HUES6 (cell line): ENCODE data around the gene RPH3AL.

Experiments used
- H3K27ac ChIP-seq: 2 replicates; pipeline ENCODE4 v1.7.0; 2013; ENCODE audit warnings: low read depth, mild to moderate bottlenecking, low read length, inconsistent platforms
- H3K27me3 ChIP-seq: 2 replicates; pipeline ENCODE4 v1.6.1; 2013; ENCODE audit warnings: low read length; ENCODE audit not compliant: control insufficient read depth, insufficient read depth
- H3K36me3 ChIP-seq: 2 replicates; pipeline ENCODE4 v1.6.1; 2013; ENCODE audit warnings: low read length; ENCODE audit not compliant: control insufficient read depth, insufficient read depth
- H3K4me1 ChIP-seq: 2 replicates; pipeline ENCODE4 v1.6.1; 2013; ENCODE audit warnings: low read length; ENCODE audit not compliant: control insufficient read depth, insufficient read depth
- H3K4me3 ChIP-seq: 2 replicates; pipeline ENCODE4 v1.5.1; 2013; ENCODE audit warnings: low read depth, low read length
- H3K9ac ChIP-seq: one replicate; pipeline ENCODE4 v1.6.1; 2013; ENCODE audit warnings: mild to moderate bottlenecking, low read length
- H3K9me3 ChIP-seq: 2 replicates; pipeline ENCODE4 v1.6.1; 2013; ENCODE audit warnings: low read depth, low read length; ENCODE audit not compliant: control insufficient read depth, insufficient read depth

The RPH3AL gene

DNA sequence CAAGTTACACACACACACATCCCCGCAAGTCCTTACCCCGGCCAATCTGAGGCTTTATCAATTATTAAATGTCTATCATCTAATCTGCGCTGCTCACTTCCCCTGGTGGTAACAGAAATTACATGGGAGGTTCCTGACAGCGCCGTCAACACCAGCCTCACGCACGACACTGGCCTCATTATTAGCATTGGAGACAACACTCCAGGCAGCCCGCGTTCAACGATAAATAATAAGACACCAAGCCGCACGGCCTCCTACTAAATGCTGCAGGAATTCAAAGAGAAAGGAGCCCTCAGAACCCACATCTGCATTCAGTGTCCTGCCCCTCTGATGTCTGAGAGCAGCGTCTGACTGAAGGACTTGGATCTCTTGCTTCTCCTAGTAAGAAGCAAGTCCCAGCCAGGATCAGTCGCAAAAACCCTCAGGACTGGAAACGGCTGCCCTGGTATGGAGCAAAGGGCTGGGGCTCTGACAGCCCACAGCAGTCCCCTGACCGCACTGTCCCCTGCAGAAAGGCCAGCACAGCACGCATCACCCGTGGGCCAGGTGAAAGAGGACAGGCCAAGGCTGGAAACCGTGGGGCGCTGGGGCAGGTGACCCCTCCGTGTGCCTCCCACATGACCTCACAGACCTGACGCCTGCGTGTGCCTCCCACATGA is 7.6 kb upstream of the RPH3AL start:
- H3K27ac ChIP-seq = no peak overlapping the region
- H3K4me3 ChIP-seq = no peak overlapping the region
- no peaks in the 10 kb centered on the region for H3K27me3 ChIP-seq
- H3K9ac ChIP-seq = no peak overlapping the region
- no peaks in the 10 kb centered on the region for H3K4me1 ChIP-seq
- no peaks in the 10 kb centered on the region for H3K36me3 ChIP-seq
- peaks cover 10% of the 10 kb centered on the region for H3K9me3 ChIP-seq

DNA sequence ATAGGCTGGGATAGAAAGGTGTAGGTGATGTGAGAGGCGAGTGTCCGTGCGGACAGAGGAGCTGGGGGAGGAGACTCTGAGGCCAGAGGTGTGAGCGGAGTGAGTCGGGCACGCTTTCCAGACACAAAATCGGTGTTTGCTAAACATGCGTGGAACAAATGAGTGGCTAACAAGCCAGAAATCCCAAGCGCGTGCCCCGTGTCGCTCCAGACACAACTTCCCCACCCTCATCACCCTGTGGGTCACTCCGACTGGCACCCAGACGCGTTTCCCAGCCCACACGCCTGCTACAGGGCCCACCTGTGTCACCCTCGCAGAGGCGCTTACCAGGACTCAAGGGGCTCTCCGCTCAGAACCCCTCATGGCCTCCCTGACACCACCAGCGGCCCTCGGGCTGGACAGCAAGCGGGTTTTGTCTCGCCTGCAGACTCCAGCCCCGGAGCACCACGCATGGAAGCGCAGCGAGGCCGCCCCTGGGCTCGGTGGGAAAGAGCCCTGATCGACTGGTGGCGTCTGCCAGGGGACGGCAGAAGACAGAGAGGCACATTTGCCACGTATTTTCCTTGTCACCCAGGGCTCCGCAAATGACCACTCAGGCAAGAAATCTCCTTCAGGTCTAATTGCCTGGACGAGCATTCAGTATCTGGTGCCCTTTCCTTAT is 6.0 kb upstream of the RPH3AL start:
- Histone ChIP-seq H3K27me3 (no peaks in the 10 kb centered on the region), H3K4me3 (no peak overlapping the region), H3K36me3 (no peaks in the 10 kb centered on the region), H3K27ac (no peak overlapping the region), H3K9me3 (peaks cover 12% of the 10 kb centered on the region), H3K4me1 (no peaks in the 10 kb centered on the region), H3K9ac (no peak overlapping the region)

DNA sequence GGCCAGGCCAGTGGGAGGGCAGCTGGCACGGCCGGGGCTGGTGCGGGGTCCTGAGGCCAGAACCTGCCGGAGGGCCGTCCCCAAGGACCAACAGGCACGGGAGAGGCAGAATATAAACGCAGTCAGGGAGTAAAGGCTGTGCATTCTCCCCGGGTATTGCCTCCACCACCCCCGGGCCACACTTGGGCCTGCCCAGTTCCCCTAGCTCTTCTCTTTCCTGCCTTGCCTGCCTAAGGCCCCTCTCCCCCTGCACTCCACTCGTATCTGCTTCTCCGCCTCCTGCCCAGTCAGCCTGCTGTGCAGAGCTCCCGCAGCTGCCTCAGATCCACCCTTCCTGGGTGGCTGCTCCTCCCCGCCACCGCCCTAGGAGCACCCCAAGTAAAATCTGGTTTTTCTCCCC is 5.0 kb upstream of the RPH3AL start:
- no peaks in the 10 kb centered on the region for H3K27me3 ChIP-seq
- no peak overlapping the region for H3K9ac ChIP-seq
- no peak overlapping the region for H3K27ac ChIP-seq
- H3K4me1 ChIP-seq = peaks cover 6% of the 10 kb centered on the region
- H3K36me3 ChIP-seq = no peaks in the 10 kb centered on the region
- H3K9me3 ChIP-seq = peaks cover 11% of the 10 kb centered on the region
- no peak overlapping the region for H3K4me3 ChIP-seq

DNA sequence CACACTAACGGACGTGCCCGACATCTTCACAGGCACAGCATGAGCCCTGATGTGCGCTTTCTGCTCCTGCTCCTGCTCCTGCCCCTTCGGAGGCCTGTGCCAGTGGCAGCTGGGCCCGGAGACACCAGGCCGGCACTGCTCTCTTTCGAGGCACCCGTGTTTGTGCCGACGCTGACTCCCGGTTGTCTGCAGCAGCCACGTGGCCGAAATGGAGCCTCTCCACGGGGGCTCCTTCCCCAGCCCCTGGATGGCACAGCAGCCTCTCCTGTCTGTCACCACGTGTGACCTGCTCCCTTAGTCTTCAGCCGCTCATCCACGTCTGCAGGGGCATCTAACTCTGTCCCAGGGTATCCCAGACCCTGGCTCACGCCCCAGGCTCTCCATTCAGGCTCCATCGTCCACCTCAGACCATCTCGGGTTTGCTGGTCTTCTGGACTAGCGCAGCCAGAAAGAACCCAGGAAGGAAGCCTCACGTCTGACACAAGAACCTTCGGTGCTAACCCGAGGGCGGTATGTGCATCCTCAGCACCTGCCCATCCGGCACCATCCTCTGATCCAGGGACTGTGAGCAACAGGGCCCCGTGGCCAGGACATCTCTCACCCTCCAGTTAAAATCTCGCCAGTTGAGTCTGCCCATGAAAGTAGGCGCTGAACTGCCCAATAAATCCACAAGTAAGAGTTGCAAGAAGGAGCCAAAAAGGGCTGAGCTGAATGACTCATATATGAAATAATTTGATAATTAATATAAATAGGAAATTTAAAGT is 4.2 kb upstream of the RPH3AL start:
- H3K9me3 ChIP-seq = peaks cover 10% of the 10 kb centered on the region
- H3K4me1 ChIP-seq = peaks cover 13% of the 10 kb centered on the region
- H3K4me3 ChIP-seq = no peak overlapping the region
- H3K27me3 ChIP-seq = no peaks in the 10 kb centered on the region
- H3K9ac ChIP-seq = no peak overlapping the region
- no peaks in the 10 kb centered on the region for H3K36me3 ChIP-seq
- H3K27ac ChIP-seq = no peak overlapping the region

DNA sequence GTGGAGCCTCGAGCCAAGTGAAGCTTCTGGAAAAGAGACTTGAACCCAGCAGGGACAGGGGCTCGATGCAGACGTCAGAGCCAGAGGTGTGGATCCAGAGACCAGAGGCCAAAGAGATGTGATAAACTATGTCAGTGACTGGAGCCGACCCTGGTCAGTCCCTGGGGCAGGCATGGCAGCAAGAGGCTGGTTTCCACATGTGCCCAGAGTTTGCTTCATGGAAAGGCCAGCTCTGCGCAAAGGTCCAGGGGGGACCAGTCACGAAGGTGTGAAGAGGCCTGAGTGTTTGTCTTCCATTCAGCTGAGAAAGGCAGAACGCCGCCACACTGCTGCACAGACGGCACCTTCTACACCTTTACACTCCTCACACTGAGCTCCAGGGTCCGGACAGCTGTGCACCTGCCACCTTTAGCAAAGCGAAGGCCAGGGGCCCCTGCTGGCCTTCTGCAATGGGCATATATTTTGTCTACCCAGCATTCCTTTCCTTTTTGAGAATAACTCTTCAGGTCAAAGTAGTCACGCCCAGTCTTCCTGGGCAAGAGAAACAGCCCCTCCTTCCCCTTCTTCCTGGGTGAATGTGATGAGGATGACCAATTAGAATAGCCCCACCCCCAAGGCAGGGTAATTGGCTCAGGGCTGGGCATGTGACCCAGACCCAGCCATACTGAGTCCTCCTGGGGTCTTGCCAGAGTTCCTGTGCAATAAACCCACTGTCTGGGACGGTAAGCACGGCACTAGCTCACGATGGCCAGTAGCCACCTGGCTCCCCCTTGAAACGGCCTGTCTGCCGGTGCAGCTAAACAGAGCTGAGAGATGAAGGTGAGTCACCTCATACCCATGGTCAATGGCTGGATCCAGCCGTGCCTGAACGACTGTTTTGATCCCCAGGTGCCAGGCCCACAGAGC is 2.3 kb upstream of the RPH3AL start:
- Histone ChIP-seq H3K9me3 (peaks cover 10% of the 10 kb centered on the region), H3K27ac (no peak overlapping the region), H3K27me3 (no peaks in the 10 kb centered on the region), H3K9ac (no peak overlapping the region), H3K4me1 (peaks cover 14% of the 10 kb centered on the region), H3K4me3 (no peak overlapping the region), H3K36me3 (no peaks in the 10 kb centered on the region)

DNA sequence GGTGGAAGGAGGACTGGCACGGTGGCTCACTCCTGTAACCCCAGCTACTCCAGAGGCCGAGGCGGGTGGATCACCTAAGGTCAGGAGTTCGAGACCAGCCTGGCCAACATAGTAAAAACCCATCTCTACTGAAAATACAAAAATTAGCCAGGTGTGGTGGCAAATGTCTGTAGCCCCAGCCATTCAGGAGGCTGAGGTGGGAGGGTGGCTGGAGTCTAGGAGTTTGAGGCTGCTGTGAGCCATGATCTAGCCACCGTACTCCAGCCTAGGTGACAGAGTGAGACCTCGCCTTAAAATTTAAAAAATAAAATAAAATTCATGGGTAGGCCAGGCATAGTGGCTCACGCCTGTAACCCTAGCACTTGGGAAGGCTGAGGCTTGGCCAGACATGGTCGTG is 1.2 kb upstream of the RPH3AL start:
- H3K9me3 ChIP-seq = peaks cover 10% of the 10 kb centered on the region
- no peak overlapping the region for H3K9ac ChIP-seq
- H3K36me3 ChIP-seq = no peaks in the 10 kb centered on the region
- H3K27ac ChIP-seq = no peak overlapping the region
- peaks cover 14% of the 10 kb centered on the region for H3K4me1 ChIP-seq
- no peaks in the 10 kb centered on the region for H3K27me3 ChIP-seq
- H3K4me3 ChIP-seq = no peak overlapping the region

DNA sequence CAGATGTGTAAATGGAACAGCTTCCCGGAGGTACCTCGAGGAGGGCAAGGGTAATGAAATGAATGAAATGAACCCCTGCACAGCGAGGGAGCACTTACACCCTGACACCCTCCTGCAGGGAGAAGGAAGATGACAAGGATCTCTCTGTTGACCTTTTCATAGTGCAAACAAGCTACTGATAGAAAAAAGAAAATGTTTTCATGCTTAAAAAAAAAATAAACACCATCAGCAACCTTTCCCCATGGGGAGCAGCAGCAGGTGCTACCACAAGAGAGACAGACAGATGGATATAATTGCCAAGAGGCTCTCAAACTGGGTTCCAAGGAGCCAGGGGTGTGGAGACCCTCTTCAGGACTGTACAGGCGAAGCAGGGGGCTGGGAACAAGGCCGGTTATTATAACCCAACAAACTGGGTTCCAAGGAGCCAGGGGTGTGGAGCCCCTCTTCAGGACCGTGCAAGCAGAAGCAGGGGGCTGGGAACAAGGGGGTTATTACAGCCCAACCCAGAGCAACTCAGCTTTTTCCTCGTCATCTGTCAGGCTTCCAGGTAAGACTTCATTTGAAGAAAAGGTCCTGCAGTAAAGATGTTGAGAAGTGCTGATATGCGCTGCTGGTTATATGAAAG is 718 bp upstream of the RPH3AL start:
- no peak overlapping the region for H3K4me3 ChIP-seq
- H3K9me3 ChIP-seq = peaks cover 10% of the 10 kb centered on the region
- H3K36me3 ChIP-seq = no peaks in the 10 kb centered on the region
- H3K27me3 ChIP-seq = no peaks in the 10 kb centered on the region
- H3K27ac ChIP-seq = no peak overlapping the region
- no peak overlapping the region for H3K9ac ChIP-seq
- peaks cover 14% of the 10 kb centered on the region for H3K4me1 ChIP-seq

DNA sequence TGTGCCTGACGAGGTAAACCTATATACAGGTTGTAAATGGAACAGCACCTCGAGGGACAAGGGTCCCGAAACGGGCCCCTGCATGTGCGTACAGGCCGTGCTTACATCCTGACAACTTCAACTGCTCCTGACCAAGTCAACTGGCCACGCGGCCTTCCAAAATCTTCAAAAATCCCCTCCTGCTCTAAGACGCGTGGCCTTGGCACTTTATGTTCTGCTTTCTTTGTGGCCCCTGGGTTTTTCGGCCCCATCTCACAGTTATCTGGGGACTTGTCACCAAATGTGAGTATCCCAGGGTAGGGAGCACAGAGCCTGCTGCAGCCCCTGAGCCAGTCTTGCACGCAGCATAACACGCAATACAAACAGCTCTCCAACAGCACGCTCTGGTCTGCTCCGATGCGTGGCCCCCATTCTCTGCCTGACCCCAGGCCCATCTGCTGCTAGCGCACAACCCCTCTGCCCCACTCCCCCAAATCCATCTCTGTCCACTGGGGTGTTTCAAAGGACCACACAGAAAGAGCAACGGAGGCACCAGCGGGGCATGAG is 659 bp downstream of the RPH3AL start:
- H3K9me3 ChIP-seq = peaks cover 10% of the 10 kb centered on the region
- no peak overlapping the region for H3K4me3 ChIP-seq
- H3K27me3 ChIP-seq = no peaks in the 10 kb centered on the region
- H3K27ac ChIP-seq = no peak overlapping the region
- peaks cover 14% of the 10 kb centered on the region for H3K4me1 ChIP-seq
- H3K36me3 ChIP-seq = no peaks in the 10 kb centered on the region
- no peak overlapping the region for H3K9ac ChIP-seq

DNA sequence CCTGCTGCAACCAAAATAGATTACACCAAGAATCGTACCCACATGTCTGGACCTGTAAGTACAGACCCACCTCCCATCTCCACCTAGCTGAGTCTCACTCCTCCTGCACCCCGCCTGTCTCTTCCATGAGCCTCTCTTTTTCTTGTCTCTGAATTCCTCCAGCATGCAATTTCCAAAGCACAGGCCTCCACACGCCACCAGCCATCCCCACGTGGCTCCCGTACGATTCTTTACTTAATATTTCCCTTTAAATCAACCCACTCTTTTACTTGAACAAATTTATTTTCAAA is 1.2 kb downstream of the RPH3AL start:
- Histone ChIP-seq H3K9ac (no peak overlapping the region), H3K4me1 (peaks cover 14% of the 10 kb centered on the region), H3K27ac (no peak overlapping the region), H3K27me3 (no peaks in the 10 kb centered on the region), H3K4me3 (no peak overlapping the region), H3K9me3 (peaks cover 4% of the 10 kb centered on the region), H3K36me3 (no peaks in the 10 kb centered on the region)

DNA sequence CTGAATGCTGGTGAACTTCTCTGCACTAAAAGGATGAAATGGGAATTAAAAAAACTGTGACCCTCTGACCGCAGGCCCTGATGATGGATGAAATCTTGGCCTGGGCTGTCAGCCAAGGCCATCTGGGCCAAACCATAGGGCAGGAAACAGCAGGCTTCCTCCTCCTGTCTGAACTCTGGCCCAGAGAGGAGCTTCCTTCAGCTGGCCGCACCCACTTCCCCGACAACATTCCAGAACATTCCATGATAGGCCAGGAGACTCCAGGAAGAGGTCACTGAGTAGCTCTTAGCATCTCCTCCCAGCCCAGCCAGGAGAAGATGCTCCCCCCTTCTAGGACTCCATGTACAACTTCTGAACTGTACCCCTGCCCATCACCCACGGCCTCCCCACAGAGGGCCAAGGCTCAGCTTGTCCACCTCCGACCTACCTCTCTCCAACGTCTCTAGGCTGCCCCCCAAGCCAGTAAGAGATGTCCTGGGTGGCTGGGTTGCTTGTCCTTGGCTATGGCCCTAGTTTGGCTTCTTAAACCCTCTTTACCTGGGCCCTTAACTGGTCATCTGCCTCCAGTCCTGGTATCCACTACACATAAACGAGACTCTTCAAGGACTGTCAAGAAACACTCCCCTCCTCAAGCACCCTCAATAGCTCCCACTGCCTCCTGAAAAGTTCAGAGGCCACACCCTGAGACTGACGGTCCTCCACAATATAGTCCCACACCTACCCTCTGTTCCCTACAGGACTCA is 1.7 kb downstream of the RPH3AL start:
- H3K27ac ChIP-seq = no peak overlapping the region

More for the DNA sequence above, 1.7 kb downstream of the RPH3AL start:
- no peaks in the 10 kb centered on the region for H3K36me3 ChIP-seq
- H3K4me3 ChIP-seq = no peak overlapping the region
- H3K9ac ChIP-seq = no peak overlapping the region
- peaks cover 14% of the 10 kb centered on the region for H3K4me1 ChIP-seq
- H3K27me3 ChIP-seq = no peaks in the 10 kb centered on the region
- peaks cover 4% of the 10 kb centered on the region for H3K9me3 ChIP-seq
